OCI-LY7 (cell line): ENCODE results near the gene ADAMTSL3. TPM values are rescaled to one million over a fixed set of nuclear protein-coding genes. Genes with fewer than 3 reads are reported as not detected.

Source experiments
- BruUV-seq: library from RNA; stranded (reverse); fragments of 400-500 nt; replicated peaks from 2 replicates; lab custom pipeline; 2021; lab: Mats Ljungman, UMichigan
- CTCF ChIA-PET: fragments of 300-600 bp; sonication (Branson Sonifier 250); formaldehyde crosslinking; loops from one replicate; lab custom pipeline; 2022; ENCODE audit warnings: antibody characterized with exemption; ENCODE audit not compliant: unreplicated experiment; lab: Charles Lee
- POLR2A ChIA-PET: fragments of 300-600 bp; sonication (Branson Sonifier 250); formaldehyde crosslinking; loops from one replicate; lab custom pipeline; 2022; ENCODE audit warnings: antibody characterized with exemption; lab: Charles Lee
- DNase-seq: peaks from one replicate; pipeline ENCODE4 v3.0.0-alpha.2; 2015; ENCODE audit warnings: low spot score
- H2AFZ ChIP-seq: fragments of 200-600 bp; sonication (generic), shearing (Covaris generic); 2 replicates; pipeline ENCODE4 v1.6.1; 2014; ENCODE audit warnings: mild to moderate bottlenecking, antibody characterized with exemption, low read length, moderate library complexity
- H3K27ac ChIP-seq: fragments of 200-600 bp; sonication (generic); 2 replicates; pipeline ENCODE4 v1.5.1; 2014; ENCODE audit warnings: mixed run types, low read depth, mild to moderate bottlenecking, moderate library complexity, low read length, inconsistent platforms; ENCODE audit not compliant: poor library complexity, severe bottlenecking
- H3K36me3 ChIP-seq: fragments of 200-600 bp; sonication (generic); 2 replicates; pipeline ENCODE4 v1.6.1; 2014; ENCODE audit warnings: mild to moderate bottlenecking, antibody characterized with exemption, low read length, moderate library complexity, mixed read lengths; ENCODE audit not compliant: insufficient read depth
- H3K4me1 ChIP-seq: fragments of 200-600 bp; sonication (generic); 2 replicates; pipeline ENCODE4 v1.5.1; 2014; ENCODE audit warnings: mild to moderate bottlenecking, low read length; ENCODE audit not compliant: insufficient read depth, poor library complexity, severe bottlenecking
- H3K4me2 ChIP-seq: fragments of 200-600 bp; sonication (generic); 2 replicates; pipeline ENCODE4 v1.6.1; 2014; ENCODE audit warnings: mild to moderate bottlenecking, low read length
- H3K4me3 ChIP-seq: fragments of 200-600 bp; sonication (generic); 2 replicates; pipeline ENCODE4 v1.5.1; 2014; ENCODE audit warnings: mild to moderate bottlenecking, low read depth, low read length; ENCODE audit not compliant: poor library complexity, severe bottlenecking
- H3K79me2 ChIP-seq: fragments of 200-600 bp; sonication (generic); 2 replicates; pipeline ENCODE4 v1.6.1; 2016; ENCODE audit warnings: low read depth, mild to moderate bottlenecking, low read length, moderate library complexity, mixed read lengths; ENCODE audit not compliant: insufficient read depth
- H3K9me2 ChIP-seq: fragments of 200-600 bp; sonication (generic); 2 replicates; pipeline ENCODE4 v1.6.1; 2016; ENCODE audit warnings: mild to moderate bottlenecking, low read length, mixed read lengths; ENCODE audit not compliant: insufficient read depth
- H3K9me3 ChIP-seq: fragments of 200-600 bp; sonication (generic); 2 replicates; pipeline ENCODE4 v1.6.1; 2014; ENCODE audit warnings: mild to moderate bottlenecking, mixed run types, low read length, mixed read lengths
- H4K20me1 ChIP-seq: fragments of 200-600 bp; sonication (generic); 2 replicates; pipeline ENCODE4 v1.6.1; 2014; ENCODE audit warnings: mild to moderate bottlenecking, antibody characterized with exemption, low read length, moderate library complexity, mixed read lengths; ENCODE audit not compliant: insufficient read depth
- CTCF ChIP-seq: fragments of 200-600 bp; sonication (generic); conservative IDR thresholded peaks from 2 replicates; pipeline ENCODE4 v1.5.1; 2014; ENCODE audit warnings: mild to moderate bottlenecking, antibody characterized with exemption, low read length, moderate library complexity, mixed read lengths
- EZH2phosphoT487 ChIP-seq: fragments of 200-600 bp; sonication (generic); IDR thresholded peaks from 2 replicates; pipeline ENCODE4 v1.6.1; 2018; ENCODE audit warnings: low read depth, borderline replicate concordance, mild to moderate bottlenecking, mixed run types, antibody characterized with exemption, low read length, moderate library complexity, mixed read lengths
- intact Hi-C: fragments of 100-400 bp; cut with micrococcal nuclease; formaldehyde crosslinking; loops from one replicate; pipeline ENCODE4 v1.10.0; 2022; ENCODE audit not compliant: unreplicated experiment
- total RNA-seq, 2 experiments: library from RNA; depleted of rRNA in 1 of 2; stranded (reverse); fragments of >200 nt in 1 of 2; shearing (Covaris generic) in 1 of 2; gene quantifications; 2 replicates each; pipeline ENCODE4 v1.2.3, GENCODE V29; 2014 to 2022

ADAMTSL3 gene
- total RNA-seq, 2 experiments from 2014 or later = not detected

- H3K4me2 ChIP-seq = no peak overlapping the region
- POLR2A ChIA-PET = interaction anchor here (0.7 to 1.0 kb wide), 2 partner anchors 24 to 31 kb away, joined by 3 to 4 read pairs; no protein-coding TSS in a partner anchor
- no peak for DNase-seq
- H2AFZ ChIP-seq = no peak overlapping the region
- no peaks in the 10 kb centered on the region for H3K9me3 ChIP-seq
- H3K27ac ChIP-seq = no peak overlapping the region
- intact Hi-C loops = no loop called here
- TF ChIP-seq EZH2phosphoT487 (no peak), CTCF (no peak)
- BruUV-seq = no TSS peak
- no peaks in the 10 kb centered on the region for H3K4me1 ChIP-seq
- H3K36me3 ChIP-seq = no peaks in the 10 kb centered on the region
- H3K79me2 ChIP-seq = no peaks in the 10 kb centered on the region
- H3K4me3 ChIP-seq = no peak overlapping the region
- CTCF ChIA-PET = no interaction called here
- no peaks in the 10 kb centered on the region for H4K20me1 ChIP-seq
- H3K9me2 ChIP-seq = no peaks in the 10 kb centered on the region
Observed at GRCh38 chr15:83871808-83872559, 218.1 kb downstream of the ADAMTSL3 start.

GRCh38 chr15:83873966-83874365, 220.0 kb downstream of the ADAMTSL3 start:
- Histone ChIP-seq H3K9me2 (no peaks in the 10 kb centered on the region), H2AFZ (no peak overlapping the region), H4K20me1 (no peaks in the 10 kb centered on the region), H3K79me2 (no peaks in the 10 kb centered on the region), H3K4me1 (no peaks in the 10 kb centered on the region), H3K4me2 (no peak overlapping the region), H3K4me3 (no peak overlapping the region), H3K27ac (no peak overlapping the region), H3K36me3 (no peaks in the 10 kb centered on the region), H3K9me3 (no peaks in the 10 kb centered on the region)
- ChIA-PET CTCF (no interaction called here), POLR2A (no interaction called here)
- no peak for DNase-seq
- intact Hi-C loops = no loop called here
- BruUV-seq = no TSS peak
- TF ChIP-seq EZH2phosphoT487 = no peak
- TF ChIP-seq CTCF = no peak

- intact Hi-C loops = no loop called here
- no peak for DNase-seq
- no peak overlapping the region for H2AFZ ChIP-seq
- no peak overlapping the region for H3K4me2 ChIP-seq
- no peaks in the 10 kb centered on the region for H4K20me1 ChIP-seq
- H3K36me3 ChIP-seq = no peaks in the 10 kb centered on the region
- H3K79me2 ChIP-seq = no peaks in the 10 kb centered on the region
- H3K27ac ChIP-seq = no peak overlapping the region
- H3K4me3 ChIP-seq = no peak overlapping the region
- ChIA-PET POLR2A (interaction anchor here (0.8 to 0.9 kb wide), 2 partner anchors 14 to 15 kb away, joined by 3 read pairs; no protein-coding TSS in a partner anchor), CTCF (no interaction called here)
- TF ChIP-seq EZH2phosphoT487 (no peak), CTCF (no peak)
- BruUV-seq = no TSS peak
- no peaks in the 10 kb centered on the region for H3K4me1 ChIP-seq
- H3K9me3 ChIP-seq = no peaks in the 10 kb centered on the region
- no peaks in the 10 kb centered on the region for H3K9me2 ChIP-seq
Observed at GRCh38 chr15:83880529-83880928, 226.6 kb downstream of the ADAMTSL3 start.
